ENCODE measurements around the gene CCL17.

Gene CCL17

DNA sequence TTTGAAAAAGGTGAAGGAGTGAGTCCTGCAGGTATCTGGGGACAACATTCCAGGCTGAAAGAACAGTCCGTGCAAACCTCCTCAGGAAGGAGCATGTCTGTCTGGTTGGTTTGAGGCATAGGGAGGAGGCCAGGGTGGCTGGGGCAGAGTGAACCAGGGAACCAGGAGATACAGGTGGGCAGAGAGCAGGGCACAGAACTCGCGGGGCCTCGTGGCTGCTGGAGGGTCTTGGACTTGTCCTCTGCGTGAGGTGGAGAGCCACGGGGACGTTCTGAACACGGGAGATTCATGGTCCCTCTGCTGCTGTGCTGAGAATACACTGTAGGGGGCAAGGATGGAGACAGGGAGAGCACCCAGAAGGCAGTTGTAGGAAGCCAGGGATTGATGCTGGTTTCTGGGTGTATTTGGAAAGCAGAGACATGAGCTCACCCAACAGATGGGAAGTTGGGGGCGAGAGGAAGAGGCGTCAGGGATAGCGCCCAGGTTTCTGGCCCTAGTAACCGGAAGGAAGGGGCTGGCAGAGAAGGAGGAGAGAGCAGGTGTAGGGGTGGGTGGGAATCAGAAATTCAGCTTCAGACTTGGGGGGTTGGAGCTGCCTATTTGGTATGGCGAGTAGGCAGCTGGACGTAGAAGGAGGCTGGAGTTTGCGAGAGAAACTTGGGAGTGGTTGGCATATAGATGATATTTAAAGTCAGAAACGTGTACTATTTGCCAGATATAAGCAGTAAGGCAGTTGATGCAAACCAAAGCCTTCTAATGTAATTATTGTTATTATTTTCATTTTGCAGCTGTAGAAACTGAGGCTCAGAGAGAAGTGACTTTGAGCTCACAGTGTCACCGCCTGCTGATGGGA lies at the start of gene CCL17:
CCL17 (plus strand) TSS at position 803 of the 853 bp plus-strand sequence. CDS start 9,166 bp downstream, outside the sequence.
- Histone ChIP-seq H3K4me3 (ENCODE audit: low read length) (no peak within 1 kb of the TSS), H3K9me3 (ENCODE audit: low read length) (no peaks in the 10 kb centered on the region), H3K36me3 (ENCODE audit: insufficient read depth, low read length) (no peaks in the 10 kb centered on the region), H3K27me3 (ENCODE audit: insufficient read depth, low read length) (peaks cover 4% of the 10 kb centered on the region), H3K4me1 (ENCODE audit: insufficient read depth, low read length) (no peaks in the 10 kb centered on the region), H2AFZ (ENCODE audit: low read depth, low read length) (no peak within 1 kb of the TSS)

- Histone ChIP-seq H3K36me3 (ENCODE audit: insufficient read depth, low read length) (no peaks in the 10 kb centered on the region), H2AFZ (ENCODE audit: low read depth, low read length) (no peak overlapping the region), H3K4me1 (ENCODE audit: insufficient read depth, low read length) (no peaks in the 10 kb centered on the region)
These were observed 48.6 kb upstream of the CCL17 start for GRCh38 chr16:57355898-57356414.

DNA sequence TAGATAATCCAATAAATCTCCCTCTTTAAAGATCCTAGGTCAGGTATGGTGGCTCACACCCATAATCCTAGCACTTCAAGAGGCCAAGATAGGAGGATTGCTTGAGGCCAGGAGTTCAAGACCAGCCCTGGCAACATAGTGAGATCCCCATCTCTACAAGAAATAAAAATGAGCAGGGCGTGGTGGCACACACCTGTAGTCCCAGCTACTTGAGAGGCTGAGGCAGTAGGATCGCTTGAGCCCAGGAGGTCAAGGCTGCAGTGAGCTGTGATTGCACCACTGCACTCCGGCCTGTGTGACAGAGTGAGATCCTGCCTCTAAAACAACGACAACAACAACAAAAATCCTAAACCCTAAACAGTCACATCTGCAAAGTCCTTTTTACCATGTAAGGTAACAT lies 48.0 kb upstream of the CCL17 start:
- H3K36me3 ChIP-seq (ENCODE audit: insufficient read depth, low read length): no peaks in the 10 kb centered on the region
- no peaks in the 10 kb centered on the region for H3K4me1 ChIP-seq (ENCODE audit: insufficient read depth, low read length)
- H2AFZ ChIP-seq (ENCODE audit: low read depth, low read length): no peak overlapping the region
- no peaks in the 10 kb centered on the region for H3K9me3 ChIP-seq (ENCODE audit: low read length)
- no peak overlapping the region for H3K4me3 ChIP-seq (ENCODE audit: low read length)
- H3K27me3 ChIP-seq (ENCODE audit: insufficient read depth, low read length): peaks cover 7% of the 10 kb centered on the region

More at GRCh38 chr16:57355898-57356414, 48.6 kb upstream of the CCL17 start:
- Histone ChIP-seq H3K27me3 (ENCODE audit: insufficient read depth, low read length) (peaks cover 3% of the 10 kb centered on the region), H3K9me3 (ENCODE audit: low read length) (no peaks in the 10 kb centered on the region), H3K4me3 (ENCODE audit: low read length) (no peak overlapping the region)

DNA sequence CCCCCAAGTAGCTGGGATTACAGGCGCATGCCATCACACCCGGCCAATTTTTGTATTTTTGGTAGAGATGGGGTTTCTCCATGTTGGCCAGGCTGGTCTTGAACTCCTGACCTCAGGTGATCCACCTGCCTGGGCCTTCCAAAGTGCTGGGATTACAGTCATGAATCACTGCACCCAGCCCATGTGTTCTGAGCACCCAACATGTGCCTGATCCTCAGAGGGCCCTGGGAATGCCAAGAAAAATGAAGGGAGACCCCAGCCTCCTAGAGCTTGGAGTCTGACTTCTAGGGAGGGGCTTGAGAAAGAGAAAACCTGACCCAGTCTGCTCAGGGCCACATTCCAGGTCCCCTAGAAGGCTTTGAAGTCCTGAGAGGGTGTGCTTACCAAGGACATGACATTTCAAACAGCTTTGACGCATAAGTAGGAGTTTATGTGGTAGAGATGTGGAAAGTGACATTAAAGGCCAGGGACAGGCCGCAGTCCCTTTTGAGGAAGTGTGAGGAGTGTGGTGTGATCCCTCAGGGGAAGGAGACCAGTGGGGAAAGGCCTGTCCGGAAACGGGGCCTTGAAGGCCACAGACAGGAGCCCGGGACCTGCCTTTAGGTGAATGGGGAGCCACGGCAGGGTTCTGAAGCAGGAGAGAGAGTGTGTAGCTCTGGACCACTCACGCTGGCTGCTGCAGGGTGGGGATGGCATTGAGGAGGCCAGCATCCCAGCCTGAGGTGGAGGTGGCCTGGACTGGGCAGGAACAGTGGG lies 47.1 kb upstream of the CCL17 start:
- Histone ChIP-seq H3K27me3 (ENCODE audit: insufficient read depth, low read length) (peaks cover 7% of the 10 kb centered on the region), H3K4me1 (ENCODE audit: insufficient read depth, low read length) (no peaks in the 10 kb centered on the region), H3K36me3 (ENCODE audit: insufficient read depth, low read length) (no peaks in the 10 kb centered on the region)

DNA sequence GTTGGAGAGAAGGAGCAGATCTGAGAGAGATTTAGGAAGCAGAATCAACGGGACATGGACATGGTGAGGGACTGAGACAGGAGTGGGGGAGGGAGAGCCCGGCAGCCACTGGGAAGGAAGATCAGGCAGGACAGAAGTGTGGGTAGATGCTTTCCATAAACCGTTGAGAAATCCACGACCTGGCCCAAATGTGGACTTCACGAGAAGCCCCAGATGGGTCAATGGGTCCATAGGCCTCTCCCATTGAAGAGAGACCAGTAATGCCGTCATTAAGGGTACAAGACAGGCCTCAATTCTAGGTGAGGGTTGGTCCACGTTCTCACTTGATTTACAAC lies 46.5 kb upstream of the CCL17 start:
- H3K36me3 ChIP-seq (ENCODE audit: insufficient read depth, low read length): no peaks in the 10 kb centered on the region
- peaks cover 10% of the 10 kb centered on the region for H3K27me3 ChIP-seq (ENCODE audit: insufficient read depth, low read length)
- H3K9me3 ChIP-seq (ENCODE audit: low read length): no peaks in the 10 kb centered on the region
- H3K4me1 ChIP-seq (ENCODE audit: insufficient read depth, low read length): no peaks in the 10 kb centered on the region
- no peak overlapping the region for H3K4me3 ChIP-seq (ENCODE audit: low read length)
- H2AFZ ChIP-seq (ENCODE audit: low read depth, low read length): no peak overlapping the region

More for the DNA sequence above, 47.1 kb upstream of the CCL17 start:
- Histone ChIP-seq H3K9me3 (ENCODE audit: low read length) (no peaks in the 10 kb centered on the region), H3K4me3 (ENCODE audit: low read length) (no peak overlapping the region), H2AFZ (ENCODE audit: low read depth, low read length) (no peak overlapping the region)

- no peaks in the 10 kb centered on the region for H3K36me3 ChIP-seq (ENCODE audit: insufficient read depth, low read length)
- no peak within 1 kb of the TSS for H3K4me3 ChIP-seq (ENCODE audit: low read length)
- H2AFZ ChIP-seq (ENCODE audit: low read depth, low read length): no peak within 1 kb of the TSS
- H3K9me3 ChIP-seq (ENCODE audit: low read length): no peaks in the 10 kb centered on the region
- no peaks in the 10 kb centered on the region for H3K4me1 ChIP-seq (ENCODE audit: insufficient read depth, low read length)
- H3K27me3 ChIP-seq (ENCODE audit: insufficient read depth, low read length): peaks cover 14% of the 10 kb centered on the region
These were observed 46.0 kb upstream of the CCL17 start, which contains the start of gene CCL22 for GRCh38 chr16:57358527-57359095. Gene CCL22, plus strand, starts transcription at chr16:57358783. Its CDS starts 34 bp downstream, at chr16:57358817.

- Histone ChIP-seq H2AFZ (ENCODE audit: low read depth, low read length) (no peak overlapping the region), H3K27me3 (ENCODE audit: insufficient read depth, low read length) (peaks cover 20% of the 10 kb centered on the region), H3K36me3 (ENCODE audit: insufficient read depth, low read length) (no peaks in the 10 kb centered on the region), H3K4me1 (ENCODE audit: insufficient read depth, low read length) (no peaks in the 10 kb centered on the region), H3K4me3 (ENCODE audit: low read length) (no peak overlapping the region), H3K9me3 (ENCODE audit: low read length) (no peaks in the 10 kb centered on the region)
These were observed 44.1 kb upstream of the CCL17 start for GRCh38 chr16:57360321-57360935.

- H3K4me1 ChIP-seq (ENCODE audit: insufficient read depth, low read length): no peaks in the 10 kb centered on the region
These were observed 43.2 kb upstream of the CCL17 start for GRCh38 chr16:57361404-57361803.

GRCh38 chr16:57364143-57364542 lies 40.4 kb upstream of the CCL17 start:
- Histone ChIP-seq H3K27me3 (ENCODE audit: insufficient read depth, low read length) (peaks cover 36% of the 10 kb centered on the region), H3K9me3 (ENCODE audit: low read length) (no peaks in the 10 kb centered on the region), H3K4me3 (ENCODE audit: low read length) (no peak overlapping the region), H2AFZ (ENCODE audit: low read depth, low read length) (no peak overlapping the region), H3K4me1 (ENCODE audit: insufficient read depth, low read length) (no peaks in the 10 kb centered on the region), H3K36me3 (ENCODE audit: insufficient read depth, low read length) (no peaks in the 10 kb centered on the region)

More at GRCh38 chr16:57361404-57361803, 43.2 kb upstream of the CCL17 start:
- no peaks in the 10 kb centered on the region for H3K36me3 ChIP-seq (ENCODE audit: insufficient read depth, low read length)
- H3K27me3 ChIP-seq (ENCODE audit: insufficient read depth, low read length): peaks cover 30% of the 10 kb centered on the region
- H2AFZ ChIP-seq (ENCODE audit: low read depth, low read length): no peak overlapping the region
- H3K4me3 ChIP-seq (ENCODE audit: low read length): no peak overlapping the region
- no peaks in the 10 kb centered on the region for H3K9me3 ChIP-seq (ENCODE audit: low read length)

DNA sequence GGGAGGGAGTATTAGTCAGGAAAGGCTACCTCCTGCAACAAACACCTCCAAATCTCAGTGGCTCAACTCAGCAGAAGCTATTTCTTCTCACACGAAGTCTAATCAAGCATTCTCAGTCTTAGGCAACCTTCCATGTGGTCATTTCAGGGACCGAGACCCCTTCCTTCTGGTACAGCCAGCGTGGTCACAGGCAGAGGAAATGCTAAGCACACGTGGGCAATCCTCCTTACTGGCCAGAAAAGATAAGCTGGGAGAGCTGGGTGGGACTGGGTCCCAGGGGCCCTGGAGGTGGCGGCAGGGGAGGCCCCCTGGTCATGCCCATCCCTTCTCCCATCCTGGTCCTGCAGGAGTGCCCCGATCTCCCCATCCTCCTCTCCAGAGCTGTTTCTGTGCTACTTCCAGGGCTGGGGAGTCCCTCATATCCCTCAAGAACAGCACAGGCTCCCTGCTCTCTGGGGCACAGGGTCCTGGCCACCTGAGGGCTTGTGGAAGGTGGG lies 38.0 kb upstream of the CCL17 start:
- H2AFZ ChIP-seq (ENCODE audit: low read depth, low read length): no peak overlapping the region
- H3K27me3 ChIP-seq (ENCODE audit: insufficient read depth, low read length): peaks cover 38% of the 10 kb centered on the region
- no peaks in the 10 kb centered on the region for H3K36me3 ChIP-seq (ENCODE audit: insufficient read depth, low read length)
- no peaks in the 10 kb centered on the region for H3K9me3 ChIP-seq (ENCODE audit: low read length)
- peaks cover 3% of the 10 kb centered on the region for H3K4me1 ChIP-seq (ENCODE audit: insufficient read depth, low read length)
- no peak overlapping the region for H3K4me3 ChIP-seq (ENCODE audit: low read length)

DNA sequence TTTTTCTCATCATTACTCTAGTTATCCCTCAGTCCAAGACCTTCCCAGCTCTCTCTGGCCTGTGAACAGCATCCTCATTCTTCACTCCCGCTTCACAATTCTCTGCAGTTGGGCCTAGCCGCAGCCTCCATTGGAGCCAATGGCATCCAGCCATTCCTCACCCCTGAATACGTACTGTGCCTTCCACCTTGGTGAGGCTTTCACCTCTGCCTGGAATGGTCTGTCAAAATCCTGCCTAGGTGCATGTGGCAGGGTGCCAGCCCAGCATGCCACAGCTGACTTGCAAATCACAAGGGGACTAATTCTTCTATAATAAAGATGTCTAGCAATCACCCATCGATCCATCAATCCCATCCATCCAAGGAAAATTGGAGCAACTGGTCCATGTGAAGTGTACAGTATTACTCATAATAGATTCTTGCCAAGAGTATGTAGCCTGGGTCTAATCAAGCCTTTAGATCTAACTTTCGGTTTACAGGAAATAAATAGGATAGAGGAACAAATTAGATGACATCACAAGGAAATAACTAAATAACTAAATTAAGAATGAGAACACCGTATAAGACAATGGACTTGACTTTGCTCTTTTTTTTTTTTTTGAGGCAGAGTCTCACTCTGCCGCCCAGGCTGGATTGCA lies 37.3 kb upstream of the CCL17 start:
- H3K36me3 ChIP-seq (ENCODE audit: insufficient read depth, low read length): no peaks in the 10 kb centered on the region
- H3K9me3 ChIP-seq (ENCODE audit: low read length): no peaks in the 10 kb centered on the region
- peaks cover 38% of the 10 kb centered on the region for H3K27me3 ChIP-seq (ENCODE audit: insufficient read depth, low read length)
- no peak overlapping the region for H2AFZ ChIP-seq (ENCODE audit: low read depth, low read length)
- peaks cover 8% of the 10 kb centered on the region for H3K4me1 ChIP-seq (ENCODE audit: insufficient read depth, low read length)
- H3K4me3 ChIP-seq (ENCODE audit: low read length): no peak overlapping the region
